Measurements from ENCODE around the gene TRA2A. TPM values are rescaled to one million over a fixed set of nuclear protein-coding genes. Genes with fewer than 3 reads are reported as not detected.

Gene TRA2A
- total and polyA plus RNA-seq, 2 donors (not counting 1 experiment from before 2014, with no cell fraction given), result 30.4 to 57.9 TPM

DNA sequence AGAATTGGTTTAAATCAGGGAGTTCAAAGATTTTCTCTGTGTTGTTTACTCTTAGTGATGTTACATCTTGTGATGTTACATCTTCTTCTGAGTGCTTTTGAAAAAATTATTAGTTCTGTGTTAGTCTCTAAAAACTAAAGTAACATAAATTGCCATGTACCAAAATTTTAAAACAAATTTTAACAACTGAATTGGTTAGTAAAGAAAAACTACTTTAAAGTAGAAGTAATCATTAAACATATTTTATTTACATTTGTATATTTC lies 56.3 kb downstream of the TRA2A start:
- Histone ChIP-seq H2AFZ (ENCODE audit: low read length) (no peak overlapping the region), H4K20me1 (ENCODE audit: control insufficient read depth, extremely low read depth, insufficient read depth, low read length) (peaks cover 2% of the 10 kb centered on the region), H3K36me3 (ENCODE audit: control insufficient read depth, insufficient read depth, low read length) (no peaks in the 10 kb centered on the region), H3K9ac (ENCODE audit: insufficient read depth, low read length) (no peak overlapping the region), H3K9me3 (ENCODE audit: control insufficient read depth, insufficient read depth, low read depth, low read length) (no peaks in the 10 kb centered on the region), H3K79me2 (ENCODE audit: control insufficient read depth, insufficient read depth, low read length) (no peaks in the 10 kb centered on the region), H3K4me3 (replicated peaks in 1 of 4; ENCODE audit: control extremely low read depth in 1 of 4, insufficient read depth in 1 of 4, low read depth in 3 of 4, low read length in 4 of 4) (peak overlapping the region in 1 of 4 experiments; percentile 82), H3K27me3 (ENCODE audit: control insufficient read depth, insufficient read depth, low read length) (peaks cover 34% of the 10 kb centered on the region), H3K4me2 (ENCODE audit: extremely low read depth, insufficient read depth, low read length) (no peak overlapping the region), H3K4me1 (ENCODE audit: control insufficient read depth, extremely low read depth, insufficient read depth, low read length) (peaks cover 2% of the 10 kb centered on the region), H3K27ac (ENCODE audit: insufficient read depth, low read length) (no peak overlapping the region)
- DNase-seq (ENCODE audit: low read depth in 2 of 2), result no peak
- TF ChIP-seq, protein P1, sequence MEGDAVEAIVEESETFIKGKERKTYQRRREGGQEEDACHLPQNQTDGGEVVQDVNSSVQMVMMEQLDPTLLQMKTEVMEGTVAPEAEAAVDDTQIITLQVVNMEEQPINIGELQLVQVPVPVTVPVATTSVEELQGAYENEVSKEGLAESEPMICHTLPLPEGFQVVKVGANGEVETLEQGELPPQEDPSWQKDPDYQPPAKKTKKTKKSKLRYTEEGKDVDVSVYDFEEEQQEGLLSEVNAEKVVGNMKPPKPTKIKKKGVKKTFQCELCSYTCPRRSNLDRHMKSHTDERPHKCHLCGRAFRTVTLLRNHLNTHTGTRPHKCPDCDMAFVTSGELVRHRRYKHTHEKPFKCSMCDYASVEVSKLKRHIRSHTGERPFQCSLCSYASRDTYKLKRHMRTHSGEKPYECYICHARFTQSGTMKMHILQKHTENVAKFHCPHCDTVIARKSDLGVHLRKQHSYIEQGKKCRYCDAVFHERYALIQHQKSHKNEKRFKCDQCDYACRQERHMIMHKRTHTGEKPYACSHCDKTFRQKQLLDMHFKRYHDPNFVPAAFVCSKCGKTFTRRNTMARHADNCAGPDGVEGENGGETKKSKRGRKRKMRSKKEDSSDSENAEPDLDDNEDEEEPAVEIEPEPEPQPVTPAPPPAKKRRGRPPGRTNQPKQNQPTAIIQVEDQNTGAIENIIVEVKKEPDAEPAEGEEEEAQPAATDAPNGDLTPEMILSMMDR (conservative IDR thresholded peaks at IDR 0.05 in 1 of 2, IDR thresholded peaks at IDR 0.05 in 1 of 2; ENCODE audit: low read depth in 1 of 2, low read length in 2 of 2), result no peak
- no peak for TF ChIP-seq EZH2 (IDR thresholded peaks at IDR 0.05; ENCODE audit: low read length, missing control alignments)

DNA sequence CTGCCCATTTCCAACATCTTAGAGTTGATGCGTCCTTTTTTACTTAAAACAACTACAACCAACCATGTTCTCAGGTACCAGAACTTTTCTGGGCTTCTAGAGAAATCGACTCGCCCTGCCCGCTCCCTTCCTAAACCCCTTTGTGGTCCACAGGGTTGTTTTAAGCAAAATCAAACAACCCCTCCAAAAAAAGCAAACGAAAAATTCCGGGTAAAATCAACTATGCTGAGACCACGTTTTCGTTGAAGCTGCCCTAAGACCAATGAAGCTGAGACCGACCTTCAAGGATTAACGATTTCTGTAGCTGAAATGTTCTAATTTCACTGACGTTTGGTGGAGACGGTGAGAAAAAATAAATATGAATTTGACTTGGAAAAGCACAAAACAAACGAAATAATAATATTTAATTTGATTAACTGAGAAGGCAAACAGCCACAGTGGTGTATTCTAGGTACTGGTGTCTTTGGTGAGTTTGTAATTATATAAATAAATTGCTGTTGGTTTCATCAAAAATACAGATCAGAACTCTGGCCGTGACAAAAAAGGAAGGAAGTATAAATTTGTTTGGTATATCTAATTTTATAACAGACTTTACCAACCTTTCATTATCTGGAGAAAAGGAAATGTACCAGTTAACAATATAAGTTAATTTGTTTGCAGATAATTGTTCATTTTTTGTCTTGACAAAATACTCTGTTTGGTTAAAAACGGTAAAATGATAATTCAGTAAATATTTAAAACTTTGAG lies 56.8 kb downstream of the TRA2A start:
- H3K27ac ChIP-seq (ENCODE audit: insufficient read depth, low read length), result no peak overlapping the region
- peaks cover 2% of the 10 kb centered on the region for H4K20me1 ChIP-seq (ENCODE audit: control insufficient read depth, extremely low read depth, insufficient read depth, low read length)
- no peaks in the 10 kb centered on the region for H3K36me3 ChIP-seq (ENCODE audit: control insufficient read depth, insufficient read depth, low read length)
- DNase-seq (ENCODE audit: low read depth in 2 of 2), result no peak
- H3K9me3 ChIP-seq (ENCODE audit: control insufficient read depth, insufficient read depth, low read depth, low read length), result no peaks in the 10 kb centered on the region
- peaks cover 2% of the 10 kb centered on the region for H3K4me1 ChIP-seq (ENCODE audit: control insufficient read depth, extremely low read depth, insufficient read depth, low read length)
- H3K4me2 ChIP-seq (ENCODE audit: extremely low read depth, insufficient read depth, low read length), result peak overlapping the region; percentile 69
- no peak overlapping the region for H3K9ac ChIP-seq (ENCODE audit: insufficient read depth, low read length)
- no peaks in the 10 kb centered on the region for H3K79me2 ChIP-seq (ENCODE audit: control insufficient read depth, insufficient read depth, low read length)
- H3K27me3 ChIP-seq (ENCODE audit: control insufficient read depth, insufficient read depth, low read length), result peaks cover 34% of the 10 kb centered on the region
- TF ChIP-seq EZH2 (IDR thresholded peaks at IDR 0.05; ENCODE audit: low read length, missing control alignments), result no peak
- TF ChIP-seq, protein P1 (conservative IDR thresholded peaks at IDR 0.05 in 1 of 2, IDR thresholded peaks at IDR 0.05 in 1 of 2; ENCODE audit: low read depth in 1 of 2, low read length in 2 of 2), result no peak
- no peak overlapping the region for H2AFZ ChIP-seq (ENCODE audit: low read length)
- H3K4me3 ChIP-seq (replicated peaks in 1 of 4; ENCODE audit: control extremely low read depth in 1 of 4, insufficient read depth in 1 of 4, low read depth in 3 of 4, low read length in 4 of 4), result peak overlapping the region in 2 of 4 experiments; percentile 59 to 82

DNA sequence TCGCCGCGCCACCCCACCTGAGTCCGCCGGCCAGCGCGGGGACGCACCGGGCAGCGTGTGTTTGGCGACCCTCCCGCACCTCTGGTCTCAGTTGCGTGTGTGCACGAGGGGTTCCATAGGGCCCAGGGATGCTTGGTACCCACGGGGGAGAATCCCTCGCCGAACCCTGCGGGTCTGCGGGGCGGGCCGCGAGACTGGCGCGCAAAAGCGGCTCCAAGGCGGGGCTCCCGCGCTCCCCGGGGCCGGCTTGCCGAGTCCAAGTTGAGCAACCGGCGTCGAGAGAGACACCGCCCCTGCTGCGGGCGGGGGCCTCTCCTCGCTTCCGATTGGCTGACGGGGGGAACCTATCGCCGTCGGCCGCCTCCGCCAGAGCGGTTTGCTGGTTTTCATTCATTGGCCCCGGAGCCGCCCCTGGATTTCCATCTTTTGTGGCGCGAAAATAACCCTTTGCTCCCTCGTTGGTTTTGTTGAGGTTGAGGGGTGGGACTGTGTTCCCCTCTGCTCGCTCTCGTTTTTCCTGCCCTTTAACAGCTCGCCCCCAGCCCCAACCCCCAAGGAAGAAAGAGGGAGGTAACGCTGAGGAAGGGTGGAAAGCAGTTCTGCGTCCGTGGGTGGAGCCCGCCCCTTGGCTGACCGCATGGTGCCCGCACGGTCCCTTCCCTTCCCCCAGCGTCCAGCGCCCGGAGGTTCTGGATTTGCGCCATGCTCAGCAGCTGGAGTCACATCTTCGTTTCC lies 57.5 kb downstream of the TRA2A start:
- Histone ChIP-seq H3K4me2 (ENCODE audit: extremely low read depth, insufficient read depth, low read length) (peak overlapping the region; percentile 93), H3K27ac (ENCODE audit: insufficient read depth, low read length) (no peak overlapping the region), H3K27me3 (ENCODE audit: control insufficient read depth, insufficient read depth, low read length) (peaks cover 35% of the 10 kb centered on the region), H3K79me2 (ENCODE audit: control insufficient read depth, insufficient read depth, low read length) (peaks cover under 1% of the 10 kb centered on the region), H2AFZ (ENCODE audit: low read length) (peak overlapping the region; percentile 71), H3K9ac (ENCODE audit: insufficient read depth, low read length) (peak overlapping the region; percentile 43), H3K9me3 (ENCODE audit: control insufficient read depth, insufficient read depth, low read depth, low read length) (no peaks in the 10 kb centered on the region), H3K36me3 (ENCODE audit: control insufficient read depth, insufficient read depth, low read length) (no peaks in the 10 kb centered on the region), H4K20me1 (ENCODE audit: control insufficient read depth, extremely low read depth, insufficient read depth, low read length) (peaks cover 2% of the 10 kb centered on the region), H3K4me1 (ENCODE audit: control insufficient read depth, extremely low read depth, insufficient read depth, low read length) (peaks cover 2% of the 10 kb centered on the region), H3K4me3 (replicated peaks in 1 of 4; ENCODE audit: control extremely low read depth in 1 of 4, insufficient read depth in 1 of 4, low read depth in 3 of 4, low read length in 4 of 4) (peak overlapping the region; percentile 42 to 82 (median 52))
- peak; percentile 54 for TF ChIP-seq EZH2 (IDR thresholded peaks at IDR 0.05; ENCODE audit: low read length, missing control alignments)
- TF ChIP-seq, protein P1 (conservative IDR thresholded peaks at IDR 0.05 in 1 of 2, IDR thresholded peaks at IDR 0.05 in 1 of 2; ENCODE audit: low read depth in 1 of 2, low read length in 2 of 2), result no peak
- peak; percentile 94 to 97 for DNase-seq (ENCODE audit: low read depth in 2 of 2)
